NCI-H2081 treated with DMSO at 0.1 percent for 48 hours (cell line): ENCODE data around the gene FECH.

Experiments used
- DNase-seq: peaks from one replicate; lab custom pipeline; 2025; lab: John Stamatoyannopoulos, UW

FECH gene

GRCh38 chr18:57581301-57581934, 5.1 kb downstream of the FECH start:
- DNase-seq = no peak

DNA sequence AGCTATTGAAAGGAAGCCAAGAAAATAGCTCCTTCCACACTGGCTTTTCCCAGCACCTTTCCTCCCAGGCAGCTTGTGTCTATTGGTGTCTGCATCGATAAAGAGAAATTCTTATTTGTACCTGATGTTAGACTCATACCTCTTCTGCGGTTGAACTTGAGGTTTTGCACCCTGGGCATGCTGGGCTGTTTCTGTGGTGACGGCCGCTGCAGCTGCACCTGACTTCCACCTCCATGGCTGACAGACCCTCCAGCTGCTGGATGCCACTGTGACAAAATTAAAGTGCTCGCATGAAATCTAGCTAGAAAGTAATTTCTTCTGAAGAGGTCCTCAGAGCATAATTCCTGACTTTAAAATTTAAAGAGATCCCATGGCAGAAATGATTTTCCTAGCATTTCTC, 6.6 kb downstream of the FECH start:
- DNase-seq = no peak

- DNase-seq = no peak
Observed at GRCh38 chr18:57576316-57576715, 10.2 kb downstream of the FECH start.

- DNase-seq = no peak
Observed at GRCh38 chr18:57575542-57575941, 11.0 kb downstream of the FECH start.

DNA sequence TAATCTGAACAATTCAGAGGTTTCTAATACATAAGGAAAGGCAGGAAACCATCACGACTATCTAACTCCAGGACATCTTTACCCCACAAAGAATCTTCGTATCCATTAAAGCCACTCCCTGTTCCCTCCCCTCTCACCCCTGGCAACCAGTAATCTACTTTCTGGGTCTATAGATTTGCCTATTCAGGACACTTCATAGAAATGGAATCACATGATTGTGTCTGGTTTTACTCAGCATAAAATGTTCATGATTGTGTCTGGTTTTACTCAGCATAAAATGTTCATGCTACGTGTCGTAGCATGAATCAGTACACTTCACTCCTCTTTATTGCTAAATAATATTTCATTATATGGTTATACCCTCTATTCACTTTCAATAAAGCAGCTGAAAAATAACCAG, 11.6 kb downstream of the FECH start:
- no peak for DNase-seq

DNA sequence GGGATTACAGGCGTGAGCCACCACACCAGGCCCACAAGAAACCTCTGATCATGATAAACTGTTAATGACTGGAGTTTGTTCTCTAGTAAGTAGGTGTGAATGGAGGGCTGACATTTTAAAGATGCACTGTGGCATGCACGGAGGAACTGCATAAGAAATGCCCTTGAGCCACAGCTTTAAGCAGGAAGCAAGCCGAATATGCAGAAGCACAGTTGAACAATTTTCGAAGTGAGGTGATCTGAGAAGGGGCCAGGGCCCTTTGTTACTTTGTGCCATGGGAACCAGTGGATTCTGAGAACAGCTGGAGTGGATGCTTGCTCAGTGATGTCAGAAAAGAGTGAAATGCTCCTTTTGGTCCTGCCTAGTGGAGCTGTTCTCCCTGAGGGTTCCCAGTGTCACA, 16.3 kb downstream of the FECH start:
- DNase-seq = no peak

GRCh38 chr18:57569133-57569532, 17.4 kb downstream of the FECH start:
- no peak for DNase-seq

GRCh38 chr18:57561728-57562423, 24.6 kb downstream of the FECH start:
- DNase-seq = no peak

DNA sequence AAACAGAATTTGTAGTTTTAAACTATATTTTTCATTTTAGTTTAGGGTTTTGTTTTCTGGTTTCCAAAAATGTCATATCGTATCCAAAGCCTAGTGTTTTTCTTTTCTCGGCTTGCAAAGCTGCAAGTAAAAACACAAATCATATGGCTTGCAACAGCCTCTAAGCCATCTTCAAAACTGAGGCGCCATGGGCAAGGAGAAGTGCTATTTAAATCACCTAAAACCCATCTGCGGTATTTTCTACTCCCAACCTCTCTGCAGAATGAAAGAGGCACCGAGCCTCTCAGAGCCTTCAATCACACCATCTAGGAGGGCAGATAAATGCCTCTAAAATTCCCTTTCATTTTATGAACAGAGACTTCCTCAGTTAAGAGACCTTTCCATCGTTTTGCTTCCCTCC, 25.2 kb downstream of the FECH start:
- DNase-seq = no peak

GRCh38 chr18:57559314-57559713, 27.2 kb downstream of the FECH start:
- DNase-seq = no peak

GRCh38 chr18:57555134-57555533, 31.4 kb downstream of the FECH start:
- no peak for DNase-seq

DNA sequence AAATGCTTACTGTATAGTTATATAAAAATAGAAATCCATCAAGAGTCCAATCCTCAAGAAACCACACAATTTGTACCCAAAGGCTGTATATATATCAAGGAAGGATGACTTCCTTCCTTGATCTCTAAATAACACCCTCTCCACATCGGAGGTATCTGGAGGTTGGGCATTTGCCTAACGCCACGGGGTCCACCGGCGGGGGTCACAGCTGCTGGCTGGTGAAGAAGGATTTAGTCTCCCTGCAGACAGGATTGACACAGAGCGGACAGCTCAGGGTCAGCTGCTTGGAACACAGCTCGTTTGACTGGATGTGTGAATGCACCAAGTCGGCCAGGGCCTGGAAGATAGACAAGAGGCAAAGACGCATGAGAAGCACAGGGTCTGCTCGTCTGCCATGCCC, 36.0 kb downstream of the FECH start:
- DNase-seq = no peak

GRCh38 chr18:57547260-57547659, 39.2 kb downstream of the FECH start:
- DNase-seq = no peak

GRCh38 chr18:57544936-57545660, 41.4 kb downstream of the FECH start:
- no peak for DNase-seq

DNA sequence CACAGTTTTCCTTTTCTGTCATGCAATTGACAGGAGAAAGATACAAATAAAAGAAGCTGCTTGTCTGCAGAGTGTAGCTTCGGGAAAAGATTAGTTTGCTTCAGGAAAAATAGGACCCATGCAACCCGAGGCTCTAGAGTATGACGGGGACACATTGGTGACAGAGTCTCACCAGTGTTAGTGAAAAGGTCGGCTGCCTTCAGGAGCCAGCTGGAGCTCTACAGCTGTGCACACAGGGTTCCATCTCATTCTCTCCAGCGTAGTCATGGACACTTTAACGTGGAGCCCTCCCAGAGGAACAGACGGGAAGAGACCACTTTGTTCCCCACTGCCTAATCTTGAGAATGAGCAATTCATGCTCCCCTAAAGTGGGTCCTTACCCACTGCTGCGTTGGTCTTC, 42.9 kb downstream of the FECH start:
- no peak for DNase-seq

DNA sequence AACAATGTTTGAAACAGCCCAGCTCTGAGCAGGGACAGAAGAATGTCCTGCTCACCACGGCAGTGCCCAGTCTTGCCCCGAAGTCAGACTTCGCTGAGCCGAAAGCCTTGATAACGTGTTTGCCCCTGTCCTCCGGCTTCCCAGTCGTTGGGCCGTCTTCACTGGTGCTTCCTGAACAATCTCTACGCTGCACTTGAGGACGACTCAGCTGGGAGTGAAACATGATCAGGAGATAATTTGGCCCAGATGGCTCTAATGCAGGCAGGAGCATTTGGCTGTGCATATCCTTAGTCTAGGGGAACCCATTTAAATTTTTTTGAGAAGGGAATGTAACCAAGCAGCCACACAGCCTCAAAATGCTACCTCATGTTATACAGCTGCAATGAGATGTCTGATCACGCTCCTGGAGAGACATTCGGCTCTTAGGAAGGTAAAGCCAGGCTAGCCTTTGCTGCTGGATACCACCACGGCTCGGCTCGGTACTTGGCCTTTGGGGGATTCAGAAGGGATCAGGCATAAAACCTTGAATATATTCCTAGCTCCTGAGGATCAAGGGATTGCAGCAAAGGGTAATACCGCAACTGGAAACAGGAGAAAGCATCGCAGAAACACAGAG, 43.6 kb downstream of the FECH start:
- no peak for DNase-seq

DNA sequence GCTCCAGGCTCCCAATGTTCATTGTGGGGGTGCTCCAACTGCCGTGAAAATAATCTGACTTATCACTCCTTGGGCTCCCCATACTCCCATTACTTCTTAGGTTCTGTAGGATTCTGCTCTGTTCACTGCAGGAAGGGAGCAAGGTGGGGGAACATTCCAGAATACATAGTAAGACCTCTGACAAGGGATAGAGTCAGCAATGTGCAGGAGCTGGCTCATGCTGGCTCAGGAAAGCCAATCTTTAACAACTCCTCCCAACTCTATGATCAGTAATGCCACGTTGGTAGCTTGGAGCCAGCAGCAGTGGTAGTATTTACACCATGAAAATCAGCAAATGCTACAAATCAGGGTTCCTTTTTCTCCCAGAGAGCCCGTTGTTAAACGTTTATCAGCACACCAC, 44.4 kb downstream of the FECH start:
- no peak for DNase-seq

DNA sequence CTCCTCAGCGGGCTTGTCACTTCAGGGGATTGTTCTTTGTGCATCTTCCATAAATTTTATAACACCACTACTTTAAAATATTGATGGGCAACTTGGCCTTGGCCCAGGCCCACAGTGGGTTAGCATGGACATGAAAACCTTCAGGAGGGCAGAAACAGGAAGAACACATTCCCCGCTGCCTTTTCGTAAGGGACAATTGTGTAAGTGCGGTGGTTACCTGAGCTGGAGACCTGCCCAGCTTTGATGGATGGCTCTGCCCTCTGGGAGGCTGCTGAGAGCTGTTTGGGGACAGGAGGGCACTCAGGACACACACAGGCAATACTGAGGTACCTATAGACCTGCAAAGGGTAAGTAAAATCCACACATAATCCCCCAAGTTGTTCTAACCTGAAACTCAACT, 46.8 kb downstream of the FECH start:
- DNase-seq = no peak

DNA sequence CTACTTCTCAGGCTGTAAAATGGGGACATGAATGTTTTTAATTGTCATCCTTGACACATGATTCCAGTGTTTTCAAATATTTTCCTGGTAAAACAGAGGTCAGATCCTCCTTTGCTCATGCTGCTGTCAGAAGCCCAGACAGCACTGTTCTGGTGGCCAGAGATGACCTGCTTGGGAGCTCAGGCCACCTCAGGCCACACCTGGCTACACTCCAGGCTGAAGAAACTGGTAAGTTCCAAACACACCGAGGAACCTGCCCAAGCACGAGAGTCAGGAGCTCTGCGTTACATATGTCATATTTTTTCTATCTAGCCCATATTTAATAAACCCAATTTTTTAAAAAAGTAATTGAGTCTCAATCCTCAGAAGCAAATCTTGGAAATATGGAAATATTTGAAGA, 47.9 kb downstream of the FECH start:
- DNase-seq = no peak

DNA sequence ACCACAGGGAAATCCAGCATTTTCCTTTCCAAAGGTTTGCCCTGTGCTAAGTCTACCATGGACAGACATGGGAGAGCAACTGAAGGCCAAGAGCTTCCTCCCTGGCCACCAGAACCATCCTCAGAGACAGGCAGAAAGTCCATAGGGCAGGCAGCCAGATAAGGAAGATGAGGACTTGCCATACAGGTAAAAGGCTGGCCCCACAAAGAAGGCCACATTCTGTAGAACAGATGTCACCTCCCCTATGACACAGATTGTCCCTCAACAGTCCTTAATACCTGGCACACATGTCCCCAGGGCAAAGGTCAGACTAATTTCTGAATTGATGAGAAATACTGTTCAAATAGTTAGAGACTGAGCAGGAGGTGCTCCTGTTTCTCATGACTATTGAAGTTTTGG, 52.0 kb downstream of the FECH start:
- no peak for DNase-seq

- no peak for DNase-seq
Observed at GRCh38 chr18:57533868-57534510, 52.5 kb downstream of the FECH start.
